PC-3 (cell line): ENCODE measurements around the gene TNFRSF1B.

Source experiments
- CTCF ChIP-seq: fragments of 300-600 bp; sonication (generic); conservative IDR thresholded peaks from 2 replicates; pipeline ENCODE4 v1.5.1; 2017; ENCODE audit warnings: antibody characterized with exemption, low read depth, mild to moderate bottlenecking, low read length
- EZH2 ChIP-seq: fragments of 300-600 bp; sonication (generic); IDR thresholded peaks from one replicate; pipeline ENCODE4 v1.6.1; 2017; ENCODE audit warnings: antibody characterized with exemption, mild to moderate bottlenecking, low read length; ENCODE audit not compliant: unreplicated experiment
- EZH2phosphoT487 ChIP-seq: fragments of 300-600 bp; sonication (generic); IDR thresholded peaks from 2 replicates; pipeline ENCODE4 v1.6.1; 2018; ENCODE audit warnings: mild to moderate bottlenecking, antibody characterized with exemption, low read length, borderline replicate concordance

- no peak for TF ChIP-seq CTCF
- TF ChIP-seq EZH2 = no peak
- TF ChIP-seq EZH2phosphoT487 = no peak
These were observed 5.5 kb upstream of the TNFRSF1B start for GRCh38 chr1:12161324-12161661.
